HUES48 (cell line): ENCODE results near the gene OGN.
"Not testable (repeated sequence)": the region's sequence is repeated elsewhere in the genome, so short reads cannot be mapped to it uniquely, and the experiment has no call there.

Experiments
- H3K27ac ChIP-seq: one replicate; pipeline ENCODE4 v1.7.0; 2013; ENCODE audit warnings: low read depth, low read length, inconsistent platforms
- H3K27me3 ChIP-seq: 2 replicates; pipeline ENCODE4 v1.6.1; 2013; ENCODE audit warnings: mild to moderate bottlenecking, low read length; ENCODE audit not compliant: control insufficient read depth, insufficient read depth
- H3K36me3 ChIP-seq: 2 replicates; pipeline ENCODE4 v1.6.1; 2013; ENCODE audit warnings: low read length; ENCODE audit not compliant: control insufficient read depth, insufficient read depth
- H3K4me1 ChIP-seq: 2 replicates; pipeline ENCODE4 v1.6.1; 2013; ENCODE audit warnings: mild to moderate bottlenecking, low read length; ENCODE audit not compliant: control insufficient read depth, insufficient read depth
- H3K4me3 ChIP-seq: 2 replicates; pipeline ENCODE4 v1.5.1; 2013; ENCODE audit warnings: mild to moderate bottlenecking, low read depth, low read length
- H3K9ac ChIP-seq: 2 replicates; pipeline ENCODE4 v1.6.1; 2013; ENCODE audit warnings: mild to moderate bottlenecking, low read depth, low read length, moderate library complexity
- H3K9me3 ChIP-seq: 2 replicates; pipeline ENCODE4 v1.6.1; 2013; ENCODE audit warnings: low read length; ENCODE audit not compliant: control insufficient read depth, insufficient read depth

OGN gene

GRCh38 chr9:92426501-92427145 lies 22.2 kb upstream of the OGN start:
- no peaks in the 10 kb centered on the region for H3K36me3 ChIP-seq

GRCh38 chr9:92425474-92425873 lies 21.1 kb upstream of the OGN start:
- H3K4me1 ChIP-seq = no peaks in the 10 kb centered on the region
- H3K27ac ChIP-seq = no peak overlapping the region
- no peak overlapping the region for H3K4me3 ChIP-seq
- H3K27me3 ChIP-seq = no peaks in the 10 kb centered on the region
- no peak overlapping the region for H3K9ac ChIP-seq
- H3K9me3 ChIP-seq = no peaks in the 10 kb centered on the region
- H3K36me3 ChIP-seq = no peaks in the 10 kb centered on the region

More at GRCh38 chr9:92426501-92427145, 22.2 kb upstream of the OGN start:
- no peak overlapping the region for H3K9ac ChIP-seq
- H3K4me1 ChIP-seq = no peaks in the 10 kb centered on the region
- H3K27me3 ChIP-seq = no peaks in the 10 kb centered on the region
- H3K27ac ChIP-seq = no peak overlapping the region
- no peak overlapping the region for H3K4me3 ChIP-seq
- H3K9me3 ChIP-seq = no peaks in the 10 kb centered on the region

GRCh38 chr9:92424340-92424739 lies 20.0 kb upstream of the OGN start, which contains the start of gene OMD:
TSS of gene OMD (minus strand) at chr9:92424471. CDS start at chr9:92417558, 6,913 bp downstream.
- no peaks in the 10 kb centered on the region for H3K27me3 ChIP-seq
- no peaks in the 10 kb centered on the region for H3K4me1 ChIP-seq
- H3K4me3 ChIP-seq = no peak within 1 kb of the TSS
- H3K9ac ChIP-seq = no peak within 1 kb of the TSS
- no peaks in the 10 kb centered on the region for H3K36me3 ChIP-seq
- no peaks in the 10 kb centered on the region for H3K9me3 ChIP-seq
- no peak within 1 kb of the TSS for H3K27ac ChIP-seq

GRCh38 chr9:92423612-92424011 lies 19.2 kb upstream of the OGN start:
- Histone ChIP-seq H3K4me1 (no peaks in the 10 kb centered on the region), H3K27ac (no peak overlapping the region), H3K36me3 (no peaks in the 10 kb centered on the region), H3K4me3 (no peak overlapping the region), H3K9ac (no peak overlapping the region), H3K9me3 (no peaks in the 10 kb centered on the region), H3K27me3 (no peaks in the 10 kb centered on the region)

GRCh38 chr9:92422611-92423338 lies 18.4 kb upstream of the OGN start:
- no peaks in the 10 kb centered on the region for H3K27me3 ChIP-seq
- no peak overlapping the region for H3K9ac ChIP-seq
- no peaks in the 10 kb centered on the region for H3K9me3 ChIP-seq
- H3K4me1 ChIP-seq = no peaks in the 10 kb centered on the region
- no peak overlapping the region for H3K4me3 ChIP-seq
- H3K36me3 ChIP-seq = no peaks in the 10 kb centered on the region
- no peak overlapping the region for H3K27ac ChIP-seq

GRCh38 chr9:92414566-92414965 lies 10.2 kb upstream of the OGN start:
- peaks cover 4% of the 10 kb centered on the region; the same call in 1 of the 2 replicates for H3K4me1 ChIP-seq
- H3K9me3 ChIP-seq = no peaks in the 10 kb centered on the region
- H3K27me3 ChIP-seq = no peaks in the 10 kb centered on the region
- no peak overlapping the region for H3K9ac ChIP-seq
- H3K4me3 ChIP-seq = no peak overlapping the region
- H3K27ac ChIP-seq = no peak overlapping the region
- H3K36me3 ChIP-seq = no peaks in the 10 kb centered on the region

- H3K9ac ChIP-seq = not testable (repeated sequence)
These were observed 6.8 kb upstream of the OGN start for GRCh38 chr9:92411157-92411556.

GRCh38 chr9:92408747-92409478 lies 4.5 kb upstream of the OGN start:
- peaks cover 2% of the 10 kb centered on the region; the same call in 1 of the 2 replicates for H3K4me1 ChIP-seq
- H3K9me3 ChIP-seq = no peaks in the 10 kb centered on the region
- no peaks in the 10 kb centered on the region for H3K27me3 ChIP-seq
- no peaks in the 10 kb centered on the region for H3K36me3 ChIP-seq
- H3K9ac ChIP-seq = no peak overlapping the region
- no peak overlapping the region for H3K4me3 ChIP-seq
- H3K27ac ChIP-seq = no peak overlapping the region

More at GRCh38 chr9:92411157-92411556, 6.8 kb upstream of the OGN start:
- H3K4me1 ChIP-seq, H3K4me3 ChIP-seq, H3K27me3 ChIP-seq, H3K9me3 ChIP-seq, H3K27ac ChIP-seq, H3K36me3 ChIP-seq: not testable (repeated sequence)

GRCh38 chr9:92407818-92408217 lies 3.4 kb upstream of the OGN start:
- Histone ChIP-seq H3K36me3 (no peaks in the 10 kb centered on the region), H3K9me3 (no peaks in the 10 kb centered on the region), H3K4me3 (no peak overlapping the region), H3K9ac (no peak overlapping the region), H3K27ac (no peak overlapping the region), H3K4me1 (no peaks in the 10 kb centered on the region), H3K27me3 (no peaks in the 10 kb centered on the region)

- Histone ChIP-seq H3K9me3 (no peaks in the 10 kb centered on the region), H3K27me3 (no peaks in the 10 kb centered on the region), H3K36me3 (no peaks in the 10 kb centered on the region), H3K27ac (no peak overlapping the region), H3K4me1 (no peaks in the 10 kb centered on the region), H3K4me3 (no peak overlapping the region), H3K9ac (no peak overlapping the region)
These were observed 2.1 kb upstream of the OGN start for GRCh38 chr9:92406477-92406876.

GRCh38 chr9:92405818-92406217 lies 1.4 kb upstream of the OGN start:
- Histone ChIP-seq H3K9ac (no peak overlapping the region), H3K4me1 (no peaks in the 10 kb centered on the region), H3K9me3 (no peaks in the 10 kb centered on the region), H3K27ac (no peak overlapping the region), H3K27me3 (no peaks in the 10 kb centered on the region), H3K36me3 (no peaks in the 10 kb centered on the region), H3K4me3 (no peak overlapping the region)
